Kidney (tissue), 14 donors: Measurements from ENCODE around the gene ADGRA1. TPM values are rescaled to one million over a fixed set of nuclear protein-coding genes. Genes with fewer than 3 reads are reported as not detected.
A peak's percentile ranks its signal among the peaks of the same experiment; 100 is the strongest.
"Not testable (repeated sequence)": the region's sequence is repeated elsewhere in the genome, so short reads cannot be mapped to it uniquely, and the experiment has no call there.

Experiments used
- DNase-seq, 5 donors: peaks; one replicate each; pipeline ENCODE4 v3.0.0-alpha.2; 2013 to 2020
- FAIRE-seq: peaks from 2 replicates; lab custom pipeline; 2012; peaks lifted over from hg19 to GRCh38; lab: Jason Lieb, UNC
- H3K27ac ChIP-seq, 2 donors: one replicate each; pipeline ENCODE4 v1.7.0; 2013; ENCODE audit warnings: low read depth in 2 of 2, low read length in 2 of 2, inconsistent platforms in 1 of 2
- H3K27me3 ChIP-seq: one replicate; pipeline ENCODE4 v1.7.1; 2013; ENCODE audit warnings: low read length, inconsistent platforms; ENCODE audit not compliant: control insufficient read depth, insufficient read depth
- H3K36me3 ChIP-seq, 3 donors: one replicate each; pipeline versions ENCODE4 v1.7.0 to v1.7.1; 2013; ENCODE audit warnings: low read length in 3 of 3, control low read depth in 1 of 3, inconsistent platforms in 1 of 3; ENCODE audit not compliant: insufficient read depth in 3 of 3, control insufficient read depth in 2 of 3
- H3K4me1 ChIP-seq, 3 donors: one replicate each; pipeline versions ENCODE4 v1.7.0 to v1.7.1; 2013; ENCODE audit warnings: low read length in 3 of 3, inconsistent platforms in 1 of 3, low read depth in 1 of 3; ENCODE audit not compliant: control insufficient read depth in 2 of 3, insufficient read depth in 2 of 3
- H3K4me3 ChIP-seq, 3 donors: one replicate each; pipeline versions ENCODE4 v1.7.0 to v1.8.1; 2013; ENCODE audit warnings: low read length in 3 of 3, control low read depth in 1 of 3, inconsistent platforms in 1 of 3
- H3K9ac ChIP-seq, 3 donors: one replicate each; pipeline versions ENCODE4 v1.7.0 to v1.7.1; 2013; ENCODE audit warnings: low read length in 3 of 3, control low read depth in 1 of 3, inconsistent platforms in 1 of 3
- H3K9me3 ChIP-seq, 3 donors: one replicate each; pipeline versions ENCODE4 v1.7.0 to v1.7.1; 2013; ENCODE audit warnings: low read length in 3 of 3, control low read depth in 1 of 3, inconsistent platforms in 1 of 3; ENCODE audit not compliant: control insufficient read depth in 2 of 3, insufficient read depth in 1 of 3
- intact Hi-C: fragments of 100-400 bp; cut with DNase I; formaldehyde crosslinking; loops from one replicate; pipeline ENCODE4 v1.11.1; 2022
- polyA plus RNA-seq: library from polyadenylated mRNA; stranded (reverse); fragments of 350-450 nt; fragmentation: Illumina TruSeq; extraction: RNeasy Lipid Tissue Mini Kit (QIAGEN cat#74804); gene quantifications from one replicate; pipeline ENCODE4 v1.2.3, GENCODE V29; 2014; ENCODE audit warnings: low read depth, low replicate concordance; ENCODE audit not compliant: insufficient read depth
- total RNA-seq: library from RNA; stranded (reverse); fragmentation: NEBNext Ultra II Directional; extraction: Animal tissue kit (Norgen Biotek cat#: 25700); gene quantifications from one replicate; pipeline ENCODE4 v1.2.1, GENCODE V29; 2021
- TF ChIP-seq, protein P1 (sequence below): IDR thresholded peaks from 3 replicates; pipeline ENCODE4 v1.5.1; 2012; ENCODE audit warnings: mild to moderate bottlenecking, moderate library complexity, borderline replicate concordance; ENCODE audit not compliant: insufficient read depth; ENCODE audit errors: extremely low read depth
- donor health status: control.
- donor health status: control.
- donor health status: control.
- donor health status: control.
- donor health status: control.
- donor health status: DM: yes; HTN: yes; CAD: no.
- donor health status: Normal renal cell carcinoma (clear cell type).

ADGRA1 gene
- total and polyA plus RNA-seq, 2 donors from 2014 or later: 0.91 to 1.1 TPM

- Histone ChIP-seq H3K9ac (no peak overlapping the region), H3K27me3 (no peaks in the 10 kb centered on the region), H3K27ac (no peak overlapping the region), H3K4me3 (no peak overlapping the region), H3K4me1 (no peaks in the 10 kb centered on the region), H3K9me3 (no peaks in the 10 kb centered on the region), H3K36me3 (no peaks in the 10 kb centered on the region)
- no peak for FAIRE-seq
- TF ChIP-seq, protein P1, sequence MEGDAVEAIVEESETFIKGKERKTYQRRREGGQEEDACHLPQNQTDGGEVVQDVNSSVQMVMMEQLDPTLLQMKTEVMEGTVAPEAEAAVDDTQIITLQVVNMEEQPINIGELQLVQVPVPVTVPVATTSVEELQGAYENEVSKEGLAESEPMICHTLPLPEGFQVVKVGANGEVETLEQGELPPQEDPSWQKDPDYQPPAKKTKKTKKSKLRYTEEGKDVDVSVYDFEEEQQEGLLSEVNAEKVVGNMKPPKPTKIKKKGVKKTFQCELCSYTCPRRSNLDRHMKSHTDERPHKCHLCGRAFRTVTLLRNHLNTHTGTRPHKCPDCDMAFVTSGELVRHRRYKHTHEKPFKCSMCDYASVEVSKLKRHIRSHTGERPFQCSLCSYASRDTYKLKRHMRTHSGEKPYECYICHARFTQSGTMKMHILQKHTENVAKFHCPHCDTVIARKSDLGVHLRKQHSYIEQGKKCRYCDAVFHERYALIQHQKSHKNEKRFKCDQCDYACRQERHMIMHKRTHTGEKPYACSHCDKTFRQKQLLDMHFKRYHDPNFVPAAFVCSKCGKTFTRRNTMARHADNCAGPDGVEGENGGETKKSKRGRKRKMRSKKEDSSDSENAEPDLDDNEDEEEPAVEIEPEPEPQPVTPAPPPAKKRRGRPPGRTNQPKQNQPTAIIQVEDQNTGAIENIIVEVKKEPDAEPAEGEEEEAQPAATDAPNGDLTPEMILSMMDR: no peak
- DNase-seq: peak in 1 of 5 donors; percentile 48
- intact Hi-C loops: no loop called here
Measured at GRCh38 chr10:133170092-133170491, 82.4 kb downstream of the ADGRA1 start.

- TF ChIP-seq, protein P1: no peak
- intact Hi-C loops: no loop called here
- no peak overlapping the region for H3K4me3 ChIP-seq
- no peak for FAIRE-seq
- no peak overlapping the region for H3K9ac ChIP-seq
- peaks cover 0 to 9% (median 0%) of the 10 kb centered on the region in 3 donors for H3K36me3 ChIP-seq
- no peak for DNase-seq
- peaks cover 2% of the 10 kb centered on the region for H3K27me3 ChIP-seq
- peaks cover 0 to 8% (median 0%) of the 10 kb centered on the region in 3 donors for H3K9me3 ChIP-seq
- no peaks in the 10 kb centered on the region for H3K4me1 ChIP-seq
- H3K27ac ChIP-seq: no peak overlapping the region
Measured at GRCh38 chr10:133173860-133174640, 86.3 kb downstream of the ADGRA1 start.

DNA sequence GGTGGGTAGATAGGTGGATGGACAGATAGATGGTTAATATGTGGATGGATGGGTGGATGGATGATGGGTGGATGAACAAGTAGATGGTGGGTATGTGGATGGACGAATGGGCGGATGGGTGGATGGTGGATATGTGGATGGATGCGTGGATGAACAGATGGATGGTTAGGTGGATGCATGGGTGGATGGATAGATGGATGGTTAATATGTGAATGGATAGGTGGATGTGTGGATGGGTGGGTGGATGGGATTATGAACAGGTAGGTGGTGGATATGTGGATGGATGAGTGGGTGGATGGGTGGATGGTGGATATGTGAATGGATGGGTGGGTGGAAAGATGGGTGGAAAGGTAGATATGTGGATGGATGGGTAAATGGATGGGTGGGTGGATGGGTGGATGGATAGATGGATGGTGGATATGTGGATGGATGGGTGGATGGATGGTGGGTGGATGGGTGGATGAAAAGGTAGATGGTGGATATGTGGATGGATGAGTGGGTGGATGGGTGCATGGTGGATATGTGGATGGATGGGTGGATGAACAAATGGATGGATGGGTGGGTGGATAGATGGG, 87.1 kb downstream of the ADGRA1 start:
- no peak overlapping the region for H3K4me3 ChIP-seq
- TF ChIP-seq, protein P1: no peak
- peaks cover 0 to 8% (median 0%) of the 10 kb centered on the region in 3 donors for H3K9me3 ChIP-seq
- intact Hi-C loops: no loop called here
- no peak for DNase-seq
- H3K27me3 ChIP-seq: peaks cover 2% of the 10 kb centered on the region
- H3K4me1 ChIP-seq: no peaks in the 10 kb centered on the region
- H3K9ac ChIP-seq: no peak overlapping the region
- FAIRE-seq: no peak
- H3K36me3 ChIP-seq: peaks cover 0 to 9% (median 0%) of the 10 kb centered on the region in 3 donors
- no peak overlapping the region for H3K27ac ChIP-seq

- not testable (repeated sequence) for DNase-seq
Measured at GRCh38 chr10:133175624-133176023, 87.9 kb downstream of the ADGRA1 start.

More at GRCh38 chr10:133175624-133176023, 87.9 kb downstream of the ADGRA1 start:
- H3K27ac ChIP-seq, H3K36me3 ChIP-seq, FAIRE-seq, H3K9me3 ChIP-seq, H3K9ac ChIP-seq, H3K4me1 ChIP-seq, H3K4me3 ChIP-seq, intact Hi-C loops, H3K27me3 ChIP-seq: not testable (repeated sequence)
